OCI-LY7 (cell line): ENCODE measurements around the gene LEMD1. TPM values are rescaled to one million over a fixed set of nuclear protein-coding genes. Genes with fewer than 3 reads are reported as not detected.

Experiments
- BruUV-seq: library from RNA; stranded (reverse); fragments of 400-500 nt; replicated peaks from 2 replicates; lab custom pipeline; 2021; lab: Mats Ljungman, UMichigan
- CTCF ChIA-PET: fragments of 300-600 bp; sonication (Branson Sonifier 250); formaldehyde crosslinking; loops from one replicate; lab custom pipeline; 2022; ENCODE audit warnings: antibody characterized with exemption; ENCODE audit not compliant: unreplicated experiment; lab: Charles Lee
- POLR2A ChIA-PET: fragments of 300-600 bp; sonication (Branson Sonifier 250); formaldehyde crosslinking; loops from one replicate; lab custom pipeline; 2022; ENCODE audit warnings: antibody characterized with exemption; lab: Charles Lee
- DNase-seq: peaks from one replicate; pipeline ENCODE4 v3.0.0-alpha.2; 2015; ENCODE audit warnings: low spot score
- H2AFZ ChIP-seq: fragments of 200-600 bp; sonication (generic), shearing (Covaris generic); 2 replicates; pipeline ENCODE4 v1.6.1; 2014; ENCODE audit warnings: mild to moderate bottlenecking, antibody characterized with exemption, low read length, moderate library complexity
- H3K27ac ChIP-seq: fragments of 200-600 bp; sonication (generic); 2 replicates; pipeline ENCODE4 v1.5.1; 2014; ENCODE audit warnings: mixed run types, low read depth, mild to moderate bottlenecking, moderate library complexity, low read length, inconsistent platforms; ENCODE audit not compliant: poor library complexity, severe bottlenecking
- H3K36me3 ChIP-seq: fragments of 200-600 bp; sonication (generic); 2 replicates; pipeline ENCODE4 v1.6.1; 2014; ENCODE audit warnings: mild to moderate bottlenecking, antibody characterized with exemption, low read length, moderate library complexity, mixed read lengths; ENCODE audit not compliant: insufficient read depth
- H3K4me1 ChIP-seq: fragments of 200-600 bp; sonication (generic); 2 replicates; pipeline ENCODE4 v1.5.1; 2014; ENCODE audit warnings: mild to moderate bottlenecking, low read length; ENCODE audit not compliant: insufficient read depth, poor library complexity, severe bottlenecking
- H3K4me2 ChIP-seq: fragments of 200-600 bp; sonication (generic); 2 replicates; pipeline ENCODE4 v1.6.1; 2014; ENCODE audit warnings: mild to moderate bottlenecking, low read length
- H3K4me3 ChIP-seq: fragments of 200-600 bp; sonication (generic); 2 replicates; pipeline ENCODE4 v1.5.1; 2014; ENCODE audit warnings: mild to moderate bottlenecking, low read depth, low read length; ENCODE audit not compliant: poor library complexity, severe bottlenecking
- H3K79me2 ChIP-seq: fragments of 200-600 bp; sonication (generic); 2 replicates; pipeline ENCODE4 v1.6.1; 2016; ENCODE audit warnings: low read depth, mild to moderate bottlenecking, low read length, moderate library complexity, mixed read lengths; ENCODE audit not compliant: insufficient read depth
- H3K9me2 ChIP-seq: fragments of 200-600 bp; sonication (generic); 2 replicates; pipeline ENCODE4 v1.6.1; 2016; ENCODE audit warnings: mild to moderate bottlenecking, low read length, mixed read lengths; ENCODE audit not compliant: insufficient read depth
- H3K9me3 ChIP-seq: fragments of 200-600 bp; sonication (generic); 2 replicates; pipeline ENCODE4 v1.6.1; 2014; ENCODE audit warnings: mild to moderate bottlenecking, mixed run types, low read length, mixed read lengths
- H4K20me1 ChIP-seq: fragments of 200-600 bp; sonication (generic); 2 replicates; pipeline ENCODE4 v1.6.1; 2014; ENCODE audit warnings: mild to moderate bottlenecking, antibody characterized with exemption, low read length, moderate library complexity, mixed read lengths; ENCODE audit not compliant: insufficient read depth
- EZH2phosphoT487 ChIP-seq: fragments of 200-600 bp; sonication (generic); IDR thresholded peaks from 2 replicates; pipeline ENCODE4 v1.6.1; 2018; ENCODE audit warnings: low read depth, borderline replicate concordance, mild to moderate bottlenecking, mixed run types, antibody characterized with exemption, low read length, moderate library complexity, mixed read lengths
- intact Hi-C: fragments of 100-400 bp; cut with micrococcal nuclease; formaldehyde crosslinking; loops from one replicate; pipeline ENCODE4 v1.10.0; 2022; ENCODE audit not compliant: unreplicated experiment
- total RNA-seq, 2 experiments: library from RNA; depleted of rRNA in 1 of 2; stranded (reverse); fragments of >200 nt in 1 of 2; shearing (Covaris generic) in 1 of 2; gene quantifications; 2 replicates each; pipeline ENCODE4 v1.2.3, GENCODE V29; 2014 to 2022
- TF ChIP-seq, protein P1 (sequence below): fragments of 200-600 bp; sonication (generic); conservative IDR thresholded peaks from 2 replicates; pipeline ENCODE4 v1.5.1; 2014; ENCODE audit warnings: mild to moderate bottlenecking, antibody characterized with exemption, low read length, moderate library complexity, mixed read lengths

LEMD1 gene
- total RNA-seq, 2 experiments from 2014 or later = 0.44 to 0.63 TPM

DNA sequence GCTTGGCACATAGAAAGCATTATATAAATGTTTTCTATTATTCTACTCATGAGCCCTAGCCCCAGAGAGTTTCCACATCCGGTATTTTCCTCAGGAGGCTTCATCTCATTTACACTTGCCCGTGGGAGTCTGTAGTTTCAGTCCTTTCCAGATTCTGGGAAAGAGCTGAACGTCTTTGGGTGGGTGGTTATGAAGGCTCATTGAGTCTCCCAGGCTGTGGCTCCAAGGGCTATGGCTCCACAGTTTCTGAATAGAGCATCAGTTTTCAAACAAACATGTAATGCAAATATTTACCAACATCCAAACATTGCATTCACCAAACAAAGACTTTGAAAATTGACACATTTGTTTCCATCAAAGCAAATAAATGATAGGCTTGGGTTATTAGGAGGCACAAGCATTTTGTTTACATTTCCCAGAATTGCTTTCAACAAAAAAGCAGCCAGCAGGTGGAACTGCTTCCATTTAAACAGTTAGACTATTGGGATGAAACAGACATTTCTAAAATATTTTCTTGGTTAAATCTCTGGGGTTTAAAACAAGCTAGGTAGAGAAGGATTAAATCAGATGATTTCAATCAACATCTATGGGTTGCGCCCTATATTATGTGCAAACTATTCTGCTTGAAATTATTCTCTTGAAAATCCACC, 1.3 kb upstream of the LEMD1 start:
- no peaks in the 10 kb centered on the region for H3K36me3 ChIP-seq
- H4K20me1 ChIP-seq = no peaks in the 10 kb centered on the region
- POLR2A ChIA-PET = interaction anchor here (0.6 kb wide), 1 partner anchor 161 kb away, joined by 3 read pairs; no protein-coding TSS in a partner anchor
- no peaks in the 10 kb centered on the region for H3K9me2 ChIP-seq
- TF ChIP-seq, protein P1, sequence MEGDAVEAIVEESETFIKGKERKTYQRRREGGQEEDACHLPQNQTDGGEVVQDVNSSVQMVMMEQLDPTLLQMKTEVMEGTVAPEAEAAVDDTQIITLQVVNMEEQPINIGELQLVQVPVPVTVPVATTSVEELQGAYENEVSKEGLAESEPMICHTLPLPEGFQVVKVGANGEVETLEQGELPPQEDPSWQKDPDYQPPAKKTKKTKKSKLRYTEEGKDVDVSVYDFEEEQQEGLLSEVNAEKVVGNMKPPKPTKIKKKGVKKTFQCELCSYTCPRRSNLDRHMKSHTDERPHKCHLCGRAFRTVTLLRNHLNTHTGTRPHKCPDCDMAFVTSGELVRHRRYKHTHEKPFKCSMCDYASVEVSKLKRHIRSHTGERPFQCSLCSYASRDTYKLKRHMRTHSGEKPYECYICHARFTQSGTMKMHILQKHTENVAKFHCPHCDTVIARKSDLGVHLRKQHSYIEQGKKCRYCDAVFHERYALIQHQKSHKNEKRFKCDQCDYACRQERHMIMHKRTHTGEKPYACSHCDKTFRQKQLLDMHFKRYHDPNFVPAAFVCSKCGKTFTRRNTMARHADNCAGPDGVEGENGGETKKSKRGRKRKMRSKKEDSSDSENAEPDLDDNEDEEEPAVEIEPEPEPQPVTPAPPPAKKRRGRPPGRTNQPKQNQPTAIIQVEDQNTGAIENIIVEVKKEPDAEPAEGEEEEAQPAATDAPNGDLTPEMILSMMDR = 0 out of 2 replicates have a peak, but pooled peaks have one; percentile 17
- TF ChIP-seq EZH2phosphoT487 = no peak
- CTCF ChIA-PET = no interaction called here
- H2AFZ ChIP-seq = no peak overlapping the region
- no peaks in the 10 kb centered on the region for H3K9me3 ChIP-seq
- H3K4me1 ChIP-seq = peaks cover 25% of the 10 kb centered on the region
- no peak overlapping the region for H3K27ac ChIP-seq
- no peaks in the 10 kb centered on the region for H3K79me2 ChIP-seq
- intact Hi-C loops = no loop called here
- no TSS peak for BruUV-seq
- no peak overlapping the region for H3K4me3 ChIP-seq
- H3K4me2 ChIP-seq = peak overlapping the region; percentile 17; the same call in 1 of the 2 replicates
- no peak for DNase-seq

DNA sequence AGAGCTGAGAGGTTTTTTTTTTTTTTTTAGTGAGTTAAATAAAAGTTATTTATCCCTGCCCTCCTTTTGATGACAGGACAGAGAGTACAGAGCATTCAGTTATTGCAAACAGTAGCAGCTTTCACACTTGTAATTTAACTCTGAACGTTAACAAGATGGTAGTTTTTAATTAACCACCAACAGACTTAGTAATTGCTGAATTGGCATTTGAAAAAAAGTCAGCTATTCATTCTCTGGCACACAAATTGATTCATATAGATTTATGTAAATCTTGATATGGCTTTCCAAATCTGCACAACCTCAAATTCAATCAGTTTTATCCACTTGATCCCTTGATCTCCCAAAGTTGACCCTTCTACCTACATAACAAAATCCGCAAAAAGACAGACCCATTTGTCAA, 918 bp downstream of the LEMD1 start:
- no peaks in the 10 kb centered on the region for H4K20me1 ChIP-seq
- BruUV-seq = no TSS peak
- H3K4me1 ChIP-seq = peaks cover 25% of the 10 kb centered on the region
- no peaks in the 10 kb centered on the region for H3K9me3 ChIP-seq
- POLR2A ChIA-PET = no interaction called here
- H3K79me2 ChIP-seq = no peaks in the 10 kb centered on the region
- intact Hi-C loops = no loop called here
- H3K4me3 ChIP-seq = no peak overlapping the region
- CTCF ChIA-PET = no interaction called here
- no peak for DNase-seq
- H2AFZ ChIP-seq = no peak overlapping the region
- H3K36me3 ChIP-seq = no peaks in the 10 kb centered on the region
- no peak overlapping the region for H3K27ac ChIP-seq
- TF ChIP-seq, protein P1 = no peak
- H3K4me2 ChIP-seq = no peak overlapping the region
- no peaks in the 10 kb centered on the region for H3K9me2 ChIP-seq

DNA sequence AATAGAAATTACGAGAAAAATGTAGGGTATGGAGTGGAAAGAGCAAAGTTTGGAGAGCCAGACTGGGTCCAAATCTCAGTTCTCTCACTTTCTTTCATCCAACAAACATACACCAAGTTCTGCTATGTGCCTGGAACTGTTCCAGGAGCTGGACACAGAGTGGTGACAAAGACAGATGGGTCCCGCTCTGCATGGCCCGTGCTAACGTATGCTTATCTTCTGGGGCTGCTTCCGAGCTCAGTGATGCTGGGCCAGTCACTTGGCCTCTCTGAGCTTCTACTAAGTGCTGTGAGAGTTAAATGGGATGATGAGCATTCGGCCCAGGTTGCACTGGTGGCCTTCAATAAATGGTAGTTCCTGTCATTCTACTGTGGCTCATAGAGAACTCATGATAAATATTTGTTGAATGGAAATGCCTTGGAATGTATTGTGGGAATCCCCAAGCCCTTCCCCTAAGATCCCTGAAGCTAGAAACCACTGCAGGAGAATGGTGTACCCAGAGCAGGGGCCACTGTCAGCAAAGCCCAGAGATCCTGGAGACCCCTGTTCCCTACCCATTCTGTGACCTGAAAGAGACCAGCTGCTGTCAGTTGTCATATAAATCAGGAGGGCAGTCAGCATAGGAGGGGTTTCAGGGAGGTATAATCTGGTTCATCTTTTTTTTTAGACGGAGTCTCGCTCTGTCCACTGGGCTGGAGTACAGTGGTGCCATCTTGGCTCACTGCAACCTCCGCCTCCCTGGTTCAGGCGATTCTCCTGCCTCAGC, 3.8 kb downstream of the LEMD1 start:
- ChIA-PET CTCF (no interaction called here), POLR2A (no interaction called here)
- Histone ChIP-seq H3K9me2 (no peaks in the 10 kb centered on the region), H3K4me2 (no peak overlapping the region), H3K27ac (no peak overlapping the region), H2AFZ (no peak overlapping the region), H3K9me3 (no peaks in the 10 kb centered on the region), H4K20me1 (no peaks in the 10 kb centered on the region), H3K36me3 (no peaks in the 10 kb centered on the region), H3K79me2 (no peaks in the 10 kb centered on the region), H3K4me1 (peaks cover 2% of the 10 kb centered on the region), H3K4me3 (no peak overlapping the region)
- intact Hi-C loops = no loop called here
- no TSS peak for BruUV-seq
- TF ChIP-seq, protein P1 = no peak
- TF ChIP-seq EZH2phosphoT487 = no peak
- DNase-seq = no peak
